HTR-8/SVneo (cell line): ENCODE results near the gene TOMM40.
"Not testable (repeated sequence)": the region's sequence is repeated elsewhere in the genome, so short reads cannot be mapped to it uniquely, and the experiment has no call there.

Experiments
- DNase-seq: peaks from one replicate; pipeline ENCODE4 v3.0.0; 2011; ENCODE audit warnings: low spot score, mixed read lengths; ENCODE audit not compliant: insufficient read length
- FAIRE-seq: peaks from 2 replicates; lab custom pipeline; 2011; peaks lifted over from hg19 to GRCh38; lab: Jason Lieb, UNC

The TOMM40 gene

DNA sequence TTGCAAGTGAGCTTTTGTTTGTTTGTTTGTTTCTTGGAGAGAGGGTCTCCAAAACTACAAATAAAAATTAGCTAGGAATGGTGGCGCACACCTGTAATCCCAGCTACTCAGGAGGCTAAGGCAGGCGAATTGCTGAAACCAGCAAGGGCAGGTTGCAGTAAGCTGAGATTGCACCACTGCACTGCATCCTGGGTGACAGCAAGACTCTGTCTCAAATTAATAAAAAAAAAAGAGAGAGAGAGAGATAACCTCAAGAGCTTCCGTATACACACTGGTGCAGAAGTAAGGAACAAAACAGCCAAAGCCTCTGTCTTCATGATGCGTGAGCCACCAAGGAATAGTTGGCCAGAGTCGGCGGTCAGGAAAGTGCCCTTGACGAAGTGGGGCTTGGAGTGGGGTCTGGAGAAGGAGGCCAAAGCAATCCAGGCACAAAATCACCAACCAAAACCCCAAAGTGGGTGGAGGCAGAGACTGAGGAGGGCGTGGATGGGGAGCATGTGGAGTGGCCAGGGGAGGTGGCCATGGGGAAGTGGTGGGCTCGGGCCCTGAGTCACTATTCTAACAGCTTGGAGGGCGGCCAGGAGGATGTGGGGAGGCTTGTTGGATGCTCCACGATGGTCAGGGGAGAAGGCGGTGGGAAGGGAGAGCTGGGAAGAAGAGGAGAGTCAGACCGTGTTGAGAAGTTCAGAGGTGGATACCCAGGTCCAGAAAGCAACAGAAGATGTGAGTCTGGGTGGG lies 21.2 kb upstream of the TOMM40 start:
- no peak for FAIRE-seq
- no peak for DNase-seq

DNA sequence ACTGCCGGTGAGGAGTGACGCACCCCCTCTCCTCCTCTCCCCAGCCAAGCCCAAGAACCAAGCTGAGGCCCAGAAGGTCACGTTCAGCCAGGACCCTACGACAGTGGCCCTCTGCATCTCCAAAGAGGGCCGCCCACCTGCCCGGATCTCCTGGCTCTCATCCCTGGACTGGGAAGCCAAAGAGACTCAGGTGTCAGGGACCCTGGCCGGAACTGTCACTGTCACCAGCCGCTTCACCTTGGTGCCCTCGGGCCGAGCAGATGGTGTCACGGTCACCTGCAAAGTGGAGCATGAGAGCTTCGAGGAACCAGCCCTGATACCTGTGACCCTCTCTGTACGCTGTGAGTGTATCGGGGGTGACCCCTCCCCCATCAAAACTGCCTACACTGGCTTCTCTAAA lies 19.2 kb upstream of the TOMM40 start:
- DNase-seq: no peak
- no peak for FAIRE-seq

DNA sequence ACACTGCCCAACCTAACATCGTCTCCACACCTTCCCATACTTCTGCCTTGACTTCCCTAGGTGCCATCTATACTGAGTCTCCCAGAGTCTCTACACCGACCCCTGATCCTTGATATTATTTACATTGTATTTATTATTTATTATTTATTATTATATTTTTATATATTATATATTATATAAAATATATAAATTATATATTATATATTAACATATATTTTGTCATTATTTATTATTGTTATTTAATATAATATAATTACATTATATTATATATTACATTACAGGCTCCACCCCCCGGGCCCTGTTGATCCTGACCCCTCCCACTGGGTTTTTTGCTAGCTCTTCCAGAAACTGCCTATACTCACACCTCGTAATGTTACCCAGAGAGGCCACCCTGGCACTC lies 18.4 kb upstream of the TOMM40 start:
- FAIRE-seq (no peak), DNase-seq (no peak)

DNA sequence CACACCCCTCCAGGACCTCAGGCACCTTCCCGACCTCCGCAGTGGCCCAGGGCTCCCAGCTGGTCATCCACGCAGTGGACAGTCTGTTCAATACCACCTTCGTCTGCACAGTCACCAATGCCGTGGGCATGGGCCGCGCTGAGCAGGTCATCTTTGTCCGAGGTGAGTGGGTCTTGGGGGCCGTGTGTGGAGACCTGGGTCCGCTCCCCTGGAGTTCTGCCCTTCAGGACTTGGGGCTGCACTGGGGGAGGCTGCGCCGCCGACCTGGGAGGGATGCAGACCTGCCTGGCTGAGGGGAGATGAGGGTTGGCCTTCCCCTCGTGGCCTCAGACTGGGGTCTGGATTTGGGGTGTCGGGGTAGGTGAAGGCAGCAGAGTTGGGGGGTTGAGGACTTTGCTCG lies 16.7 kb upstream of the TOMM40 start:
- no peak for DNase-seq
- FAIRE-seq: no peak

DNA sequence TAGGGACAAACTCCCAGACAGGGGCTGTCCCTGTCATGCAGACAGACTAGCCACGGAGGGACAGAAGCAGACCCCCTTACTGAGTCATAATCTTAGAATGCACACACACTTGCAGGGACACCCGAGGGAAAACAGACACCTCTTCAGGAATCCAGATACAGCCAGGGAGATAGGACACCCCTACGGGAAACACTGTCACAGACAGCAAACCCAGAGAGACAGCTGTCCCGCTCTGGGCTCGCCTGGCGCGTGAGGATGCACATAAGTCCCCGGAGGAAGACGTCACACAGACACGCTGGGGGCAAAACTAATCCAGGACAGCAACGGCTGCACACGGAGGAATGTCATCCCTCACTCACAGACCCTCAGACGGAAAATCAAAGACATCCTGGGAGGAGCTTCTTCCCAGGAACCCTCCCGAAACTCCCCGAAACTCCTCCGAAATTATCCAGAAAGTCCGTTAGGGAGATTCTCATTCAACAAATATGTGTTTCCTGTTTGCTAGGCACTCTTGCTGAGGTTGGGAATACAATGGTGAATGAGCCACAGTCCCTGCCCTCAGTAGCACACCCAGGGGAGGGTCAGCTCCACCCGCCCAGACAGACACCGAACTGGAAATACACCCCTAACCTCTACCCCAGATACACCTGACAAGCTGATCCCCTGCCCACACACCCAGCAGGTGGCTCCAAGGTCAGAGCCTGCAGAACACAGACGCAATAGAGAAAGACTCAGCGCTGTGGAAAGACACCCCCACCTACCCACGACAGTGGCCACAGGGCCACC lies 15.2 kb upstream of the TOMM40 start:
- DNase-seq (peak; percentile 34), FAIRE-seq (no peak)

DNA sequence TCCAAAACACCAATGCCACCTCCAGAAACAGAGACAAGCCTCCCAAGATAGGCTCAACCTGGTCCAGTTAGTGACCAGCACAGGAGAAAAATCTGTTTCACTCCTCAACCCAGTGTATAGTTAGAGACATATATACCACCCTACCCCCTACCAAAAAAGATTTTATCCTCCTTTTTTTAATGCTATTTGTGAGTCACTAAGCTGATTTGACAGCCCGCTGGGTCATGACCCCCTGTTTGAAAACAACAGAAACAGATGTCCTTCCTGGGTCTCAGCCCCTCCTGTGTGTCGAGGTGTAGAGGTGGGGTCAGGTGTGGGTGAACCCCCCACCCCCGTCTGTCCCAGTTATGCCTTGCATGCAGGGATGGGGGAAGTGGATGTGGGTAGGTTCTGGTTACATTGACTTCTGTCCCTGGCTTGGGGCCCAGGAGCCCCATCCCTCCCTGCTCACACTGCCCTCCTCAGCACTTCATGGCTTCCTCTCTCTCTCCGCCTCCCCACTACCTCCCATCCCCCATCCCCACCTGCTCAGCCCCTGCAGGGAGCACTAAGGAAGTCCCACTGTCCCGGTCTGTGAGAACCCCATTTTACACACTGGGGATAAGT lies 14.0 kb upstream of the TOMM40 start:
- no peak for DNase-seq
- FAIRE-seq: no peak

DNA sequence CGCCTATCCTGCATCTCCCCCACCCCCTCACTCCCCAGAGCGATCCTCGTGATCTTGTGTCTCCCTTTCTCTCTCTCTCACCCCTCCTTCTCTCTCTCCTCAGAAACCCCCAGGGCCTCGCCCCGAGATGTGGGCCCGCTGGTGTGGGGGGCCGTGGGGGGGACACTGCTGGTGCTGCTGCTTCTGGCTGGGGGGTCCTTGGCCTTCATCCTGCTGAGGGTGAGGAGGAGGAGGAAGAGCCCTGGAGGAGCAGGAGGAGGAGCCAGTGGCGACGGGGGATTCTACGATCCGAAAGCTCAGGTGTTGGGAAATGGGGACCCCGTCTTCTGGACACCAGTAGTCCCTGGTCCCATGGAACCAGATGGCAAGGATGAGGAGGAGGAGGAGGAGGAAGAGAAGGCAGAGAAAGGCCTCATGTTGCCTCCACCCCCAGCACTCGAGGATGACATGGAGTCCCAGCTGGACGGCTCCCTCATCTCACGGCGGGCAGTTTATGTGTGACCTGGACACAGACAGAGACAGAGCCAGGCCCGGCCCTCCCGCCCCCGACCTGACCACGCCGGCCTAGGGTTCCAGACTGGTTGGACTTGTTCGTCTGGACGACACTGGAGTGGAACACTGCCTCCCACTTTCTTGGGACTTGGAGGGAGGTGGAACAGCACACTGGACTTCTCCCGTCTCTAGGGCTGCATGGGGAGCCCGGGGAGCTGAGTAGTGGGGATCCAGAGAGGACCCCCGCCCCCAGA lies 12.8 kb upstream of the TOMM40 start:
- no peak for FAIRE-seq

DNA sequence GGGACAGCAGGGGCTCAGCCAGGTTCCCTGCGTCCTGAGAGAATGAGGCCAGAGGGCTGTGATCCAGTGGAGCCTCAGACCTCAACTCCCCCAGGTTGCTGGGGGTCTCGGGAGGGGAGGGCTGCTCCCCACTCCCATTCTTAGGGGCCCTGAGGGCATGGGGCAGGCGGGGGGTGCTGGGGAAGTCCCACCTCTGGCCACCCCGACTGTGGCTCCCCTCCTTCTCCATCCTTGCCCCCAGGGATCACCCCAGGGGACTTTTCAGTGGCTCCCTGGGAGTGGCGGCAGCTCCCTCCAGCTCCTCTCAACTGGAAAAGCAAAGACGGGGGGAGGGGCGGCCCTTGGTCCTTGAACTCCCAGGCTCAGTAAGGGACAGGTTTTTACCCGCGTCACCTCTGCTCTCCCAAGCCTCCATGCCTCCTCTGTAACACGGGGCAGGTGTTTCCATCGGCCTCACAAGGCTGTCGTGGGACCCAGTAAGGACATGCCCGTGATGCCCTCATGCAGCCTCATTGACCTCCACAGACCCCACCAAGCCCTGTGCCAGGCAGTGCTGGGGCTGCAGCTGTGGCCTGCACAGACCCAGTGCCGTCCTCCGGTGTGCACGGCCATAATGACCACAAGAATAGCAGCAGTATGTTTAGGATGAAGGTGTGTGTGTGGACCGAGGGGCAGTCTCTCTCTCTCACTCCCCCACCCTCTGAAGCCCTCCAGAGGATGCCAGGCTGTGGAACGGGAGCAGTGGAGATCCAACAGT lies 11.6 kb upstream of the TOMM40 start:
- FAIRE-seq: no peak

More for the DNA sequence above, 12.8 kb upstream of the TOMM40 start:
- no peak for DNase-seq

DNA sequence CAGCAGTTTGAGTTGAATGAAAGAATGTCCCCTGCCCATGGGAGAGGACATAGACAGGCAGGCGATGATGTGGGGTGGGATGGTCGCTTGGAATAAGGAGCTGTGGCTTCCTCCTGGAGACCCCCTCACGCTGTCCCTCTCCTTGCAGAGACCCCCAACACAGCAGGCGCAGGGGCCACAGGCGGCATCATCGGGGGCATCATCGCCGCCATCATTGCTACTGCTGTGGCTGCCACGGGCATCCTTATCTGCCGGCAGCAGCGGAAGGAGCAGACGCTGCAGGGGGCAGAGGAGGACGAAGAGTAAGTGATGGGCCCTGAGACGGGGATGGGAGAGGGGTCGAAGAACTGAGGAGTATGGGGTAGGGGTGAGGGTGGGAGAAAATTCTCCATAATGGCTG lies 9.0 kb upstream of the TOMM40 start:
- FAIRE-seq: no peak
- no peak for DNase-seq

More for the DNA sequence above, 11.6 kb upstream of the TOMM40 start:
- no peak for DNase-seq

DNA sequence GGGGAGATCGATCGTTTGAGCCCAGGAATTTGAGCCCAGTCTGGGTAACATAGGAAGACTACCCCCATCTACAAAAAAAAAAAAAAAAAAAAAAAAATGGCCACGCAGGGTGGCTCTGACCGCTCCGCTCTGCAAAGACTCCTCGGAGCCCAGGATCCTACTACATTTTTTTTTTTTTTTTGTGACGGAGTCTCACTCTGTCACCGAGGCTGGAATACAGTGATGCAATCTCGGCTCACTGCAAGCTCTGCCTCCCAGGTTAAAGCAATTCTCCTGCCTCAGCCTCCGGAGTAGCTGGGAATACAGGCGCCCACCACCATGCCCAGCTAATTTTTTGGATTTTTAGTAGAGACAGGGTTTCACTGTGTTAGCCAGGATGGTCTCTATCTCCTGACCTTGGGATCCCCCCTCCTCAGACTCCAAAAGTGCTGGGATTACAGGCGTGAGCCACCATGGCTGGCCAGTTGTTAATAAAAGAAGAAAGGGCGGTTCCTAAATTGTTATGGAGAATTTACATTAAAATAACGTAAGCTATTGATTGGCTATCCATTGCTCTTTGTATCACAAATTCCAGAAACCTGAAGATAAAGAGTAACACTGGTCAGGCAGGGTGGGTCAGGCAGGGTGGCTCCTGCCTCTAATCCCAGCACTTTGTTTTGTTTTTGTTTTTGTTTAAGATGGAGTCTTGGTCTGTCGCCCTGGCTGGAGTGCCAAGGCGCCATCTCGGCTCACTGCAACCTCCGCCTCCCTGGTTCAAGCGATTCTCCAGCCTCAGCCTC lies 8.2 kb upstream of the TOMM40 start:
- not testable (repeated sequence) for DNase-seq, FAIRE-seq

DNA sequence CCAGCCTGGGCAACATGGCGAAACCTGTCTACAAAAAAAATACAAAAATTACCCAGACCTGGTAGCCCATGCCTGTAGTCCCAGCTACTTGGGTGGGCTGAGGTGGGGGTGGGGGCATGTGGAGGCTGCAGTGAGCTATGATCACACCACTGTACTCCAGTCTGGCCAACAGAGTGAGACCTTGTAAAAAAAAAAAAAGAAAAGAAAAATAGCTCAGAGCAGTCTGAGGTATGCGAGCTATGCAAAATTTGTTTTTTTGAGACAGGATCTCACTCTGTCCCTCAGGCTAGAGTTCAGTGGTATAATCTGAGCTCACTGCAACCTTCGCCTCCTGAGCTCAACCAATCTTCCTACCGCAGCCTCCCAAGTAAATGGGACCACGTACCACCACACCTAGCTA lies 7.1 kb upstream of the TOMM40 start:
- DNase-seq: no peak
- no peak for FAIRE-seq

DNA sequence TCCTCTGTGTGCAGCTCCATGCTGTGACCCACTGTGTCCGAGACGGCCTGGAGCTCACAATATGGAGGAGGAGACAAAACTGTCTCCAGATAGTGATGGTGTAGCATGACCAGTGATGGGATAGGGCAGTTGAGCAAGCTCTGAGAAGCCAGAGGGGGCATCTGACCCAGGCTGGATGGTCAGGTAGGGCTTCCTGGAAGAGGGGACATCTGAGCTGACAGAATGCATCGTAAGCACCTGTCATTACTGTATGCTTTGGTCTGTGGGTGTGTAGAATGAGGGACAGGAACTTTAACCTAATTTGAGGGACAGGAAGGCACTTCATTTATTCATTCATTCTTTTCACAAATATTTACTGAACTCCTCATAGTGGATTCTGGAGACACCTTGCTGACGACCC lies 6.5 kb upstream of the TOMM40 start:
- FAIRE-seq: no peak
- no peak for DNase-seq

DNA sequence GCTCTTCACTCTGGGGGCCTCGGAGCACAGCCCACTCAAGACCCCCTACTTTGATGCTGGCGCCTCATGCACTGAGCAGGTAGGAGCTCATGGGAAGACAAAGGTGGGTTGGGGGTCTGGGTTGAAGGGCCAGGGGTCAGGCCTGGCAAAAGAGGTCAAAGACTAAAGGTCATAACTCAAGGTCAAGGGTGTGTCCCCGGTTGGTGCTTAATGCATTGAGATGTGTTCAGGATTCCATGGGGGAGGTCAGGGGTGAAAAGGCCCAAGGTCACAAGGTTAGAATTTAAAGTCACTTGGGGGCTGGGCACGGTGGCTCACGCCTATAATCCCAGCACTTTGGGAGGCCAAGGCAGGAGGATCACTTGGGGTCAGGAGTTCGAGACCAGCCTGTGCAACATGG lies 4.9 kb upstream of the TOMM40 start:
- FAIRE-seq (no peak), DNase-seq (no peak)

DNA sequence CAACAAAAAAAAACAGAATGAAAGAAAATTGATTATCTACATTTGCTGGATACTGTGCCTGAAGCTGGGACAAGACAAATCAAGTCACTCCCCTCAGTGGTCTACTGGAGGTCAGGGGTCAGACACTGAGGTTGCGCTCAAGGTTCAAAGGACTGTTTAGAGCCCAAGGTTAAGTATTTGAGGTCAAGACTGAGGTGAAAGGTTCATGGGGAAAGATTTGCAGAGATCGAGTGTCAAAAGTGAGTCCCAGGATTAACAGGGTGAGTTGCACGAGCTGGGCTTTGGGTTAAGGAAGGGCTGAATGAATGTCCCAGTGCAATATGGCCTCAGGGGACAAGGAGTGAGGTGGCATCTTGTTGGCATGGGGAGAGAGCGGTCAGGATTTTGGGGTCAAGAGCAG lies 3.4 kb upstream of the TOMM40 start:
- FAIRE-seq: no peak

DNA sequence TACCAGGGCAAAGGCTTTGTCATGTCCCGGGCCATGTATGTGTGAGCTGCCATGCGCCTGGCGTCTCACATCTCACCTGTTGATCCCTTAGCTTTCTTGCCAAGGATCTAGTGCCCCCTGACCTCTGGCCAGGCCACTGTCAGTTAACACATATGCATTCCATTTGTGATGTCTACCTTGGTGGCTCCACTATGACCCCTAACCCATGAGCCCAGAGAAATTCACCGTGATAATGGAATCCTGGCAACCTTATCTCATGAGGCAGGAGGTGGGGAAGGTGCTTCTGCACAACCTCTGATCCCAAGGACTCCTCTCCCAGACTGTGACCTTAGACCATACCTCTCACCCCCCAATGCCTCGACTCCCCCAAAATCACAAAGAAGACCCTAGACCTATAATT lies 2.7 kb upstream of the TOMM40 start:
- not testable (repeated sequence) for DNase-seq, FAIRE-seq

More for the DNA sequence above, 3.4 kb upstream of the TOMM40 start:
- DNase-seq: no peak

DNA sequence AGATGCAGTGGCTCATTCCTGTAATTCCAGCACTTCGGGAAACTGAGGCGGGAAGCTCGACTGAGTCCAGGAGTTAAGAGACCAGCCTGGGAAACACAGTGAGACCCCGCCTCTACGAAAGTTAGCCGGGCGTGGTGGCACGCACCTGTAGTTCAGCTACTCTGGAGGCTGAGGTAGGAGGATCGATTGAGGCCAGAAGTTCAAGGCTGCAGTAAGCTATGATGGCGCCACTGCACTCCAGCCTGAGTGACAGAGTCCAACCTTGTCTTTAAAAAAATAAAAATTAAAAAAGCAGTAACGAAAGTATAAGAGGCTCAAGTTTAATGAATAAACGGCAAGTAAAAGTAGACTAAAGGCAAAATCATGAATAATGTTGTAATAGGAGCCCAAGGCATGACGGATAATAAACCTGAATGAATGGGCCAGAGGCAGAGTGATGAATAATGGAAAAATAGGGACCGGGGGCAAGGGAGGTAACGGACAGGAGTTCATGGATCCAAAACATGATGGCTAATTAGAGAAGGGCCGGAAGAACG lies 1.2 kb upstream of the TOMM40 start:
- DNase-seq (no peak), FAIRE-seq (no peak)

DNA sequence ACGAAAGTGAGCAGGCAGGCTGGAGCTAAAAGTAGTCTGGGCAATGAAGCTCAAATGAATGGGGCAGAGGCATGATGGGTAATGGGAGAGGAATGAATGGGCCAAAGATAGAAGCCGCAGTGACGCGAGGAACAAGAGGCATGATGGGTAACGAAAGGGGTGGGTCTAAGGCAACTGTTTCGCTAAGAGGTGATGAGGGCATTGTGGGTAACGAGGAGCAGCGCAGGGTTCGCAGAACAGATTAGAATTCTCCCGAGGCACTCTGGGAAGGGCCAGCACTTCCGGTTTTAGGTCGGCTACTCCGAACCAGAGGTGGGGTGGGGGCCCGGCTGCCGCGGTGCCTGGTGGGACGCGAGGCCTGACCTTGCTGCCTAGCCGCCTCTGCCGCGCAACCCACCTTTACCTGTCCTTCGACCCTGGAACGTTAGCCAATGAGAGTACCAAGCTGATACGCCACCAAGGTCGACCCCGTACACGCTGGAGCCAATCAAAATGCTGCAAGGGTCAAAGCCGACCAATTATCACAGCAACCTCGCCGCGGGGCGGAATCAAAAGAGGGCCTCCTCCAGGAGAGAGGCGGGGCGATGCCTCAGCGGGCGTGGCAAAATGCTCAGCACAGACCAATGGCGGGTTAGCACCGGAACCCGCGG lies 563 bp upstream of the TOMM40 start:
- FAIRE-seq: peak; percentile 100

DNA sequence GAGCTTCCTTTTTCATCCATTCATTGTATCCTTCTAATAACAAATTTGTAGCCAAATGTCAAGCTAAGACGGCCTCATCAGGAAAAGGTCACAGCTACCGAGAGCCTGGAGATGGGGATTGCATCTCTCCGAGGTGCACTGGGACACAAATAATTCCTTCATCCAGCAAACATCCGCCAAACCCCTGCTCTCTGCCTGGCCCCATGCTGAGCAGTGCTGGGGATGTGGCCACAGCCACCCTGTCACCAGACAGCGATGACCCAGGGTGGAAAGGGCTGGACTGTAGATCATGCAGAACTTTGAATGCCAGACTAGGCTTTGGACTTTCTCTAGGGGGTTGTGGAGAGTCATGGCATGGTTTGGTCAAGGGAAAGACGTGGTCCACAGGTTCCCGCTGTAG lies 1.9 kb downstream of the TOMM40 start:
- DNase-seq (no peak), FAIRE-seq (no peak)

More for the DNA sequence above, 563 bp upstream of the TOMM40 start:
- peak; percentile 99 for DNase-seq
